ENCODE data around the gene RNF145.
"Not testable (repeated sequence)": the region's sequence is repeated elsewhere in the genome, so short reads cannot be mapped to it uniquely, and the experiment has no call there.

Gene RNF145

GRCh38 chr5:159155960-159156359 is 53.4 kb downstream of the RNF145 start:
- DNase-seq: no peak

- no peak for DNase-seq
Measured at GRCh38 chr5:159152876-159153275, 56.5 kb downstream of the RNF145 start.

- DNase-seq: no peak
Measured at GRCh38 chr5:159149085-159149484, 60.3 kb downstream of the RNF145 start.

GRCh38 chr5:159147976-159148375 is 61.4 kb downstream of the RNF145 start:
- DNase-seq: no peak

- DNase-seq: no peak
Measured at GRCh38 chr5:159146839-159147238, 62.5 kb downstream of the RNF145 start.

GRCh38 chr5:159145160-159145559 is 64.2 kb downstream of the RNF145 start:
- DNase-seq: not testable (repeated sequence)

- no peak for DNase-seq
Measured at GRCh38 chr5:159139802-159140201, 69.6 kb downstream of the RNF145 start.

- no peak for DNase-seq
Measured at GRCh38 chr5:159135896-159136531, 73.3 kb downstream of the RNF145 start.

GRCh38 chr5:159133041-159133741 is 76.2 kb downstream of the RNF145 start:
- peak; percentile 87 for DNase-seq

GRCh38 chr5:159132429-159133040 is 76.8 kb downstream of the RNF145 start:
- no peak for DNase-seq

- peak; percentile 60 for DNase-seq
Measured at GRCh38 chr5:159131951-159132350, 77.4 kb downstream of the RNF145 start.

- DNase-seq: peak; percentile 54
Measured at GRCh38 chr5:159130871-159131270, 78.5 kb downstream of the RNF145 start.

- DNase-seq: no peak
Measured at GRCh38 chr5:159128070-159128541, 81.2 kb downstream of the RNF145 start.

GRCh38 chr5:159123700-159124099 is 85.7 kb downstream of the RNF145 start:
- no peak for DNase-seq

GRCh38 chr5:159123189-159123588 is 86.2 kb downstream of the RNF145 start:
- no peak for DNase-seq

- no peak for DNase-seq
Measured at GRCh38 chr5:159121061-159121460, 88.3 kb downstream of the RNF145 start.

- DNase-seq: no peak
Measured at GRCh38 chr5:159120446-159120845, 88.9 kb downstream of the RNF145 start.

GRCh38 chr5:159119842-159120241 is 89.5 kb downstream of the RNF145 start:
- not testable (repeated sequence) for DNase-seq

- not testable (repeated sequence) for DNase-seq
Measured at GRCh38 chr5:159118958-159119659, 90.2 kb downstream of the RNF145 start.

- no peak for DNase-seq
Measured at GRCh38 chr5:159113405-159113804, 95.9 kb downstream of the RNF145 start.

GRCh38 chr5:159112436-159112835 is 96.9 kb downstream of the RNF145 start:
- DNase-seq: no peak
